Left ventricle myocardium superior (tissue), 1 donor: ENCODE data around the gene STON2. TPM values are rescaled to one million over a fixed set of nuclear protein-coding genes. Genes with fewer than 3 reads are reported as not detected.
A peak's percentile ranks its signal among the peaks of the same experiment; 100 is the strongest.

Experiments
- ATAC-seq: fragments of 200-7000 bp; cut with Tn5 transposase; one replicate; pipeline ENCODE4 v1.9.1; 2020; ENCODE audit warnings: mild to moderate bottlenecking, moderate library complexity
- DNase-seq: peaks from one replicate; pipeline ENCODE4 v3.0.0-alpha.2; 2020
- intact Hi-C: fragments of 100-400 bp; cut with micrococcal nuclease; formaldehyde crosslinking; loops from one replicate; pipeline ENCODE4 v1.11.0; 2022
- total RNA-seq: library from RNA; stranded (reverse); fragmentation: NEBNext Ultra II Directional; extraction: Animal tissue kit (Norgen Biotek cat#: 25700); gene quantifications from one replicate; pipeline ENCODE4 v1.2.1, GENCODE V29; 2021
- donor health status: DM: no; HTN: yes; CAD: no; lungs with severe emphysema.

Gene STON2
- total RNA-seq, 1 donor from 2014 or later = 9.3 TPM

- no peak for DNase-seq
- peak; percentile 30 for ATAC-seq
- intact Hi-C loops = no loop called here
These were observed 57.1 kb downstream of the STON2 start for GRCh38 chr14:81342850-81343580.

- intact Hi-C loops = no loop called here
- no peak for DNase-seq
These were observed 58.3 kb downstream of the STON2 start for GRCh38 chr14:81341781-81342180.

GRCh38 chr14:81341370-81341769 is 58.8 kb downstream of the STON2 start:
- intact Hi-C loops = no loop called here
- ATAC-seq (peak; percentile 40), DNase-seq (no peak)

More at GRCh38 chr14:81341781-81342180, 58.3 kb downstream of the STON2 start:
- no peak for ATAC-seq

- intact Hi-C loops = no loop called here
- no peak for ATAC-seq
These were observed 59.9 kb downstream of the STON2 start for GRCh38 chr14:81340201-81340600.

GRCh38 chr14:81337073-81337472 is 63.1 kb downstream of the STON2 start:
- DNase-seq (no peak), ATAC-seq (no peak)
- intact Hi-C loops = no loop called here

More at GRCh38 chr14:81340201-81340600, 59.9 kb downstream of the STON2 start:
- no peak for DNase-seq

GRCh38 chr14:81336009-81336408 is 64.1 kb downstream of the STON2 start:
- no peak for ATAC-seq
- no peak for DNase-seq
- intact Hi-C loops = no loop called here

GRCh38 chr14:81332725-81333124 is 67.4 kb downstream of the STON2 start:
- no peak for DNase-seq
- intact Hi-C loops = no loop called here
- no peak for ATAC-seq

GRCh38 chr14:81331229-81332021 is 68.7 kb downstream of the STON2 start:
- ATAC-seq = no peak
- DNase-seq = no peak
- intact Hi-C loops = no loop called here

GRCh38 chr14:81330619-81331122 is 69.5 kb downstream of the STON2 start:
- intact Hi-C loops = no loop called here
- no peak for DNase-seq
- no peak for ATAC-seq

GRCh38 chr14:81329640-81330381 is 70.3 kb downstream of the STON2 start:
- DNase-seq (no peak), ATAC-seq (no peak)
- intact Hi-C loops = no loop called here

GRCh38 chr14:81326451-81326850 is 73.7 kb downstream of the STON2 start:
- no peak for ATAC-seq
- intact Hi-C loops = no loop called here
- DNase-seq = no peak

- intact Hi-C loops = no loop called here
- DNase-seq (no peak), ATAC-seq (no peak)
These were observed 76.1 kb downstream of the STON2 start for GRCh38 chr14:81324011-81324410.

- intact Hi-C loops = no loop called here
- ATAC-seq (no peak), DNase-seq (no peak)
These were observed 77.0 kb downstream of the STON2 start for GRCh38 chr14:81323093-81323492.

- DNase-seq (no peak), ATAC-seq (no peak)
- intact Hi-C loops = no loop called here
These were observed 80.2 kb downstream of the STON2 start for GRCh38 chr14:81319946-81320345.

- DNase-seq = no peak
- intact Hi-C loops = no loop called here
- no peak for ATAC-seq
These were observed 80.8 kb downstream of the STON2 start for GRCh38 chr14:81319314-81319713.

GRCh38 chr14:81315341-81315740 is 84.8 kb downstream of the STON2 start:
- intact Hi-C loops = no loop called here
- ATAC-seq = no peak
- no peak for DNase-seq

- ATAC-seq (no peak), DNase-seq (no peak)
- intact Hi-C loops = no loop called here
These were observed 85.5 kb downstream of the STON2 start for GRCh38 chr14:81314443-81315175.

- ATAC-seq = no peak
- intact Hi-C loops = no loop called here
- DNase-seq = no peak
These were observed 86.2 kb downstream of the STON2 start for GRCh38 chr14:81313775-81314429.

GRCh38 chr14:81313200-81313599 is 86.9 kb downstream of the STON2 start:
- DNase-seq (no peak), ATAC-seq (no peak)
- intact Hi-C loops = no loop called here
